ENCODE data around the gene SNX10.

SNX10 gene

DNA sequence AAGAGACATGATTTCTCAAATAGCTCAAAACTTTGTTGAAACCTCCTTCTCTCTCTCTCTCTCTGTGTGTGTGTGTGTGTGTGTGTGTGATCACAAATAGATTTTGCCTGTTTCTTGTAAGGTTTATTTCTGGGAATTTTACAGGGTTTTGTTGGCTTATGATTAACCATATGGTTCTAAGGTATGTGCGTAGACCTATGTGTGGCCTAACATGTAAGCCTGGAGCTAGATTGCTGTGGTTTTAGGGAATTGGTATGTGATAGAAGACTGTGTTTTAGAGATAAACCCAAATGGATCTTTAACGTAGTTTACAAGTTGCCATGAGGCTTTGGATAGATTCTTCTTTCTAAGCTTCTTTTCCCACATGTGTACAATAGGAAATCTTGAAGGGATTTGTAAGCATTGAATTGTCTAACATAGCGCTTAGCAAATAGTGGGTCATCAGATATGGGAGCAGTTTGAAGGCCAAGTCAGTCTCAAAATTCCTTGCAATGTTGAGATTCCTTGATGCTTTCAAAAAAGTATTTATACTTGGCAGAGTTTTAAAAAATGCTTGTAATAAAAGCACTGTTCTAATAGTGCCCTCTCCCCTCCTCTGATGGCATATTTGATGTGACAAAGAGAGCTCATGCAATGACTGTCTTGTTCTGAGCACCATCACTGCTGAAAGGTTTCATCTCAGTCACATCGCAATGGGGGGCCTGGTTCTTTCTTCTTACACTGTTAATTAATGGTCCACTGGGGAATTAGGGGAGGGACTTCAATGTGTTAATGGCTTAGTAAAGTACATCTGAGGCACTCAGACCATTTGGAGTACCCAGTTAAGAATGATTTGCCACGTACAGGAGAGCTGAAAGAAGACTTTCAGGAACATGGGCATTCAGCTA lies 118.2 kb downstream of the SNX10 start:
- DNase-seq = no peak

- no peak for DNase-seq
Measured at GRCh38 chr7:26413007-26413691, 121.5 kb downstream of the SNX10 start.

DNA sequence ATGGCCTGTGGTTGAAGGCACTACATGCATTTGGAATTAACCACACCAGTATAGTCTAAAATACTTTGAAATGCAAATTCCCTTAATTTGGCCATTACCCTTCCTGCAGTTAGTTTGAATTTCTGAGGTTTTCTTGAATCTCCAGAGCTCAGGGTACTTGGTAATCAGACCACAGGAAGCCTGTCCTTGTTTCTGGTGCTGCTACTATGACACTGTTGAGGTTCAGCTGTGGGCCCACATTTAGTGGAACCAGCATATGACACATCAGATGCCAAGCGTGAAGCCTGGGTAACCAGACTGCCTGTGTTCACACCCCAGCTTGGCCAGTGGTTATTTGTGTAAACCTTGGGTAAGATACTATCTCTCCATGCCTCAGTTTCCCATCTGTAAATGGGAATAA lies 124.3 kb downstream of the SNX10 start:
- no peak for DNase-seq

GRCh38 chr7:26417911-26418413 lies 126.3 kb downstream of the SNX10 start:
- DNase-seq = no peak

DNA sequence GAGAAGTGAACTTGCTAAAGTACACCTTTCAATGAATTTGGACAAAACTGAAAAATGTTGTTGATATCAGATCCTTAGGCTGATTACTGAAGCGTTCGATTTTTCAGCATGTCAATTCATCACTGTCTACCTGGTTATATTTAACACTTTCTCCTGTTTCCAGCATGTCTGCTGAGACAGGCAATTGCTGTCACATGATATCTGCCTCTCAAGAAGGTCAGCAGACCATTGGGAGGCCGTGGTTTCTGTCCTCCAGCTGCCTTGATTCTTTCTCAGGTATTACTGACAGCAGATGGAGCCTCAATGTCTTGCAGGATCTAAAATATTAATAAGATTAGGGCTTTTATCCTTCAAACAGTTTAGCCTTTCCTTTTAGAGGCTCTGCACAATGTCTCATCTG lies 127.5 kb downstream of the SNX10 start:
- no peak for DNase-seq

- DNase-seq = no peak
Measured at GRCh38 chr7:26420422-26421019, 128.9 kb downstream of the SNX10 start.

DNA sequence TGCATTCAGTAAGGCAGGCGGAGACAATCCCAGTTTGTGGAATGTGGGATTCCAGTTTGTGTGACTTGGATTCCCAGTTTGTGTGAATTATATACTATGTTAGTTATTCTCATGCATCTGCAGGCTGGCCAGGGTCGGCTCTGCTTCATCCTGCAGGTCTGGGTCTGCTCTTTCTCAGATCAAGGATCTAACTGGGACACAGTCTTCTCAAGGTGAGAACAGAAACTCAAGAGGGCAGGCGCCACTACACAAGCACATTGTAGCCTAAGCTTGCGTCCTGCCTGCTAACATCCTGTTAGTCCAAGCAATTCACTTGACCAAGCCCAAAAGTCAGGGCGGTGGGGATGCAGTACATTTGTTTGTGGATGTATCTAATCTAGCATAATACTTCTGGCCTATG lies 131.1 kb downstream of the SNX10 start:
- DNase-seq = no peak

DNA sequence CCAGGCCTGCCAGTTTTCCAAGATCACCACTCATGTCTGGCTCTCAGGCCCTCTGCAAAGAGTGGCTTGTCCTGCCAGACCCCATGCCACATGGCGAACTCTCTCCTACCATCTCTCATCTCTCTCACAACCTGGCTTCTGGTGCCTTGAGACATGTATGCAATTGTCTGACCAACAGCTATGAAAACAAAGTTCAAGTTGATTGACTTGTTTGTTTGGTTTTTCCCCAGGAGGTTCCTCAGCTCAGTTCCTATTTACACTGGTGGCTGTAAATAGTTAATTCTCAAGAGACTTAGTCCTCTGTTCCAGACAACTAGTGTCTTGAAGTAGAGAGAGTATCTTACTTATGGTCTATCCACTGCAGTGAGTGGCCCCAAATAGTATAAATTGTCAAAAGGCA lies 131.8 kb downstream of the SNX10 start:
- DNase-seq = no peak

Measured in CD4-positive, alpha-beta T cell treated with Interleukin-15 for 1 hour (primary cell).